Right ventricle myocardium superior (tissue), 1 donor: ENCODE results near the gene PARP16. TPM values are rescaled to one million over a fixed set of nuclear protein-coding genes. Genes with fewer than 3 reads are reported as not detected.

Source experiments
- ATAC-seq: fragments of 200-7000 bp; cut with Tn5 transposase; one replicate; pipeline ENCODE4 v1.9.1; 2020; ENCODE audit warnings: mild to moderate bottlenecking; ENCODE audit not compliant: poor library complexity
- DNase-seq: peaks from one replicate; pipeline ENCODE4 v3.0.0-alpha.2; 2020
- intact Hi-C: fragments of 100-400 bp; cut with DNase I; formaldehyde crosslinking; loops from one replicate; pipeline ENCODE4 v1.11.2; 2022
- long read RNA-seq: library from polyadenylated mRNA; unstranded; transcript quantifications from one replicate; pipeline ENCODE4 v2.0.0, GENCODE V29; 2021
- total RNA-seq: library from RNA; stranded (reverse); fragmentation: NEBNext Ultra II Directional; extraction: Animal tissue kit (Norgen Biotek cat#: 25700); gene quantifications from one replicate; pipeline ENCODE4 v1.2.1, GENCODE V29; 2021
- donor health status: DM: no; HTN: yes; CAD: no; lungs with severe emphysema.

The PARP16 gene, protein sequence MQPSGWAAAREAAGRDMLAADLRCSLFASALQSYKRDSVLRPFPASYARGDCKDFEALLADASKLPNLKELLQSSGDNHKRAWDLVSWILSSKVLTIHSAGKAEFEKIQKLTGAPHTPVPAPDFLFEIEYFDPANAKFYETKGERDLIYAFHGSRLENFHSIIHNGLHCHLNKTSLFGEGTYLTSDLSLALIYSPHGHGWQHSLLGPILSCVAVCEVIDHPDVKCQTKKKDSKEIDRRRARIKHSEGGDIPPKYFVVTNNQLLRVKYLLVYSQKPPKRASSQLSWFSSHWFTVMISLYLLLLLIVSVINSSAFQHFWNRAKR
- total RNA-seq, result 4.4 TPM
- long read RNA-seq, transcript PARP16-206 (6 exons, 2,343 nt), result major isoform, 13 of 14 reads
- long read RNA-seq, partial matches to known transcripts, result 0 of 14 reads
- long read RNA-seq, other reads (novel, unspliced or antisense), result 1 of 14 reads

DNA sequence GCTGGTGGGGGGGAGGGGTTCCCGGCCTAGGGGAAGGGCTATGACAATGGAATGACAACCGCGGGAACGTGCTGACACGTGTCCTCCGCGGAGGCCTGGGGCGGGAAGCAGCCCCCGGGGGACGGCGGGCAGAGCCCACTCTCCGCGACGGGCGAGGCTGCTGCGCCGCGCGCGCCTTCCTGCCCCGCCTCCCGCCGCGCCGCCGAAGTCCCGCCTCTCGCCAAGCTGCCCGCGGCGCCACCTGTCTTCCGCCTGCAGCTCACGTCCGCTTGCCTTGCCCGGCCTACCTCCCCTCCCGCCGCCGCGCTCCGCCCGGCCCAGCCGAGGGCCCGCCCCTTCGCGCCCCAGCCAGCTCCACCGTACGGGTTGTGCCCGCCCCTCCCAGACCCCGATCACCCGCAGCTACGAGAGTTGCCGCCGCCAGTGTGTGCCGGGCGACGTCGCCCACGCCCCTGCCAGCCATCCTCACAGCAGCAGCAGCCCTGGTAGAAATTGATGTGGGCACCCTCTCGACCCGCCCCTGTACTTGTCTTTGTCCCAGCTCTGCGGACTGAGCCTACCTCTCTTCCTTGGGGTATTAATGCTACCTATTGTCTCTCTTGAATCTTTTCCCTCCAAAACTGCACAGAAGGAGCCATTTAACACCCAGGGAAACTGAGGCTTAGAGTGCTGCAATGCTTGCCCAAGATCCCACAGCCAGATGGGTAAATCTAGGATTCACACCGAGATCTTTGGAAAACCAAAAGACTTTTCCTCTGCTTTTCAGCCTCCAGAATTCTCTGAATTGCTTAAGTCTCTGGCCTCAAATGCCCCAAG is at the start of gene PARP16:
PARP16 (minus strand) TSS at position 180 of the 816 bp plus-strand sequence. CDS start 457 bp downstream, outside the sequence.
- ATAC-seq, result peak; percentile 98
- intact Hi-C loops, result no loop called here
- peak; percentile 95 for DNase-seq

GRCh38 chr15:65335278-65336055 is 48.8 kb upstream of the PARP16 start:
- ATAC-seq (no peak), DNase-seq (no peak)
- intact Hi-C loops, result no loop called here

- intact Hi-C loops, result no loop called here
- no peak for DNase-seq
- no peak for ATAC-seq
Observed at GRCh38 chr15:65334586-65335231, 48.0 kb upstream of the PARP16 start.

DNA sequence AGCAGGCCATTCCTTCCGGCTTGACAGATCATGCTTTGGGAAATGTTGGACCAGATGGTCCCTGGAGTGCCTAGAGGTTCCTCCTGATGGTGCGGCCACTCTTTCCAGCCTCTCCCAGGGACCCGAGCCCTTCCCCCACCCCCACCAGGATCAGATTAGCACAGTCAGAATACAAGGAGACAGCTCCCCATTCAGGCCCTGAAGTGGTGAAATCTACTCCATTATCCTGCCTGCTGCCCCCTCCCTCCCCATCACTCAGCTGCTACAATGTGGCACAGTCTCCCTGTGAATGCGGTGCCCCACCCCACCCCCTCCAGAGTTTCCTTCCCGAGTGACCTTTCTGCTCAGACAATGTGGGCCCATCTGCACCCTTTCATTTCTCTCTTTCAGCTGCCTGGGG is 47.2 kb upstream of the PARP16 start:
- no peak for ATAC-seq
- intact Hi-C loops, result no loop called here
- no peak for DNase-seq

DNA sequence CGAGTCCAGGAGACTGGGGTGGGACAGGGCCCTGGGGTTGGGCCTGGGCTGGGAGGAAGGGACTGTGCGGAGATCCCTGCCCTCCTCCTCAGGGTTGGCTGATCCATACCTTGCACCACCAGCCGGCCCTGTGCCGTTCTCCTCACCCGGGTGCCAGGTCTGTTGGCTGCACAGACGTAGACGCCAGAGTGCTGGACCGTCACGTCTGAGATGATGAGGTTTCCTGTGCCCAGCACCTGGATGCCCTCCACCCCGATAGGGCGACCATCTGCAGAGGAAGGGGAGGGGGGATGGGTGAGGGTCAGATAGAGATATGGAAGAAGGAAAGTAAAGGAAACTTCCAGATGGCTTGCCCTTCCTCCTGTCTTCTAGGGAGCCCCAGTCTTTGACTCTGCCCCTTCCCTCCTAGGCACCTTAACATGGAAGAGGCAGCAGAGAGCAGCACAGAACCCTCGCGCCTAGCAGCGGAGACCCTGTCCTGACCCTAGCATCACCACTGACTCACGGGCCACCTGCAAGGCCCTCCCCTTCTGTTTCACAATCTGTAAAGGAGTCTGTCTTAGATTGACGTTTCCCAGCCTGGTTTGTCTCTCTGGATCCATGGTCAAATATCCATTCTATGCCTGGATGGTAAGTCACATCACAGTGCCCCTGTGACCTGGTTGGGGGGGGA is 46.6 kb upstream of the PARP16 start:
- DNase-seq, result no peak
- intact Hi-C loops, result no loop called here
- no peak for ATAC-seq

GRCh38 chr15:65332391-65333147 is 45.9 kb upstream of the PARP16 start:
- no peak for ATAC-seq
- DNase-seq, result no peak
- intact Hi-C loops, result no loop called here

DNA sequence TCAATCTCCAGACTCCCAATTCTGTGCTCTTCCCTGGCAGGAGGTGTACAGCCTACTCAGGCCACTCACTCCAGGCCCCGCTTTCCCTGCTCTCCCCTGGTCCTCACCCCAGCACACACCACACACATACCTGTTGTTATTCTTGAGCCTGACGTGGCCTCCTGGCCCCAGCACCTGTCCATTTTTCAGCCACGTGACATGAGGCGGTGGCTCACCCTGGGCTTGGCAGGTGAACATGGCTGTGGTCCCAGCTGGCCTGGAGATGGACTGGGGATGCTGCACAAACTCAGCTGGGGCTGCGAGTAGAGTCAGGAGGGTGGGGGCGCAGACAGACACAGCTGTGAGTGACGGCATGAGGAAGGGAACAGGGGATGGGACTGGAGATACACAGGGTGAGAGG is 45.1 kb upstream of the PARP16 start:
- ATAC-seq (no peak), DNase-seq (no peak)
- intact Hi-C loops, result no loop called here

DNA sequence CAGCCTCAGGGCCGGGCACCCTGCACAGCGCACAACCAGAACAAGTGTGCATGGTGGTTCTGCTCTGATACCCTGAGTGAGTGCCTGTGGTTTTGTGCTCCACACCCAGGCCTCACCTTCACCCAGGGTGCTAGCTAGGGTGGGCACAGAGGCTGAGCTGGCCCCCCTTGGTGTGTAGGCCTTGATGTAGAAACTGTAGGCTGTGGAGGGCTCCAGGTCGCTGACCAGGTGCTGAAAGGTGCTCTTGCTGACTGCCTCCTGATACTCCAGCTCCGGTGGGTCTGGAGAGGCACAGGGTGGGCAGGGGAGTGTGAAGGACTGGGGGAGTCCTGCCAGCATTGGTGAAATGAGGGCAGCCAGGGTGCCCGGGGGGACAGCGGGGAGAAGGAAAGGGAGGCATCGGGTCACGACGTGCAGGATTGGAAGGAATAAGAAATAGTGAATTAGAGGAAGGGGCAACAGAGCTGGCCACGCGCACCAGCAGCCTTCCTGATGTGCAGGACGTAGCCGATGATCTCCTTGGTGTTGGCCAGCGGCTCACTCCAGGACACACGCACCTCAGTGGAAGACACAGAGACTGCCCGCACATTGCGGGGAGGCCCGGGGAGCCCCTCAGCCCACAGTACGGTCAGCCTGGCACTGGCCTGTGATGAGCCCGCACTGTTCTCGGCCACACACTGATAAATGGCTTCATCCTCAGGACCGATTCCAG is 44.4 kb upstream of the PARP16 start:
- ATAC-seq (no peak), DNase-seq (no peak)
- intact Hi-C loops, result no loop called here

- ATAC-seq, result no peak
- DNase-seq, result no peak
- intact Hi-C loops, result no loop called here
Observed at GRCh38 chr15:65329984-65330735, 43.5 kb upstream of the PARP16 start.

- no peak for ATAC-seq
- intact Hi-C loops, result no loop called here
- DNase-seq, result no peak
Observed at GRCh38 chr15:65329288-65329983, 42.8 kb upstream of the PARP16 start.

GRCh38 chr15:65328506-65329287 is 42.0 kb upstream of the PARP16 start:
- ATAC-seq (no peak), DNase-seq (no peak)
- intact Hi-C loops, result no loop called here

DNA sequence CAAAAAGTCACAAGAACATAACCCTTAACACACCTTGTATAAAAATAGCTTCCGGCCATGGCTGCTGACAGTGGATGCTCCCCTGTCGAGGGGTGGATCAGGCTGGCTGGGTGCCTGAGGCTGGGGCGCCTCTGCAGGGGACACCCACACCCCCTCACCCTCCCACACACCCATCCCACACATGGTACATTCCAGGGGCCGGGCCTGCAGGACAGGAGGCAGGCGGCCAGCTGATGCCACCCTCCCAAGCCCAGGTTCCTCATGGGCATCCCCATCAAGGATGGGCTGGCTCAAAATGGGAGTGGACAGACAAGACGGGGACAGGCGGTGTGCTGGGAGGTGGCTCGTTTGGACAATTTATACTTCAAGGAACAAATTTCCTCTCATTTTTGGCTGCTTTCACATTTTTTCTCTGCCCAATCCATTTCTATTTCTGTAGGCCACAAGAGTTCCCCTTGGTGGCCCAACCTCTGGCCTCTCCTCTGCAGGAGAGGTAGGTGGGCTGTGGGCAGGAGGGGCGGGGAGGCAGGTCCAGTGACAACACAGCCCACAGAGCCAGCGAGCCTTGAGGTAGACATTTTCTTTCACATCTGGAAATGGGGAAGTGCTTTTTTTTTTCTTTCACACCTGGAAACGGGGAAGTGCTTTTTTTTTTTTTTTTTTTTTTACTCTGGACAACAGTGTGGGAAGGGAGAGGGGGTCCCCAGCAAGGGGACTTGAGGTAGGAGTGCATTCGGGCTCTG is 41.1 kb upstream of the PARP16 start:
- ATAC-seq (no peak), DNase-seq (no peak)
- intact Hi-C loops, result no loop called here

DNA sequence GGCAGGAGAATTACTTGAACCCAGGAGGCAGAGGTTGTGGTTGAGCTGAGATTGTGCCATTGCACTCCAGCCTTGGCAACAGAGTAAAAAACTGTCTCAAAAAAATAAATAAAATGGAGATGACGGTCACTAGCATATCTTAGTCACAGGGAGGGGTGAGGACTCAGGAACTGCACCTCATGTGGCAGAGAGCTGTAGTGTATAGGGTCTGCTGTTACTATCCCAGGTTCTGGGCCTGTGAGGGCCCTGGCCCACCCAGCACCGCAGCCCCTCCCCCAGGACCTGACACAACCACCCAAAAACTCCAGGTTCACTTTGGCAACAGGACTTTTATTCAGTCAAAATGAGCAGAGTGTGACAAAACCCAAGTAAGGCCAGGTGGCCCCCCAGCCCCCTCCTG is 40.1 kb upstream of the PARP16 start:
- intact Hi-C loops, result no loop called here
- DNase-seq, result no peak
- ATAC-seq, result no peak

DNA sequence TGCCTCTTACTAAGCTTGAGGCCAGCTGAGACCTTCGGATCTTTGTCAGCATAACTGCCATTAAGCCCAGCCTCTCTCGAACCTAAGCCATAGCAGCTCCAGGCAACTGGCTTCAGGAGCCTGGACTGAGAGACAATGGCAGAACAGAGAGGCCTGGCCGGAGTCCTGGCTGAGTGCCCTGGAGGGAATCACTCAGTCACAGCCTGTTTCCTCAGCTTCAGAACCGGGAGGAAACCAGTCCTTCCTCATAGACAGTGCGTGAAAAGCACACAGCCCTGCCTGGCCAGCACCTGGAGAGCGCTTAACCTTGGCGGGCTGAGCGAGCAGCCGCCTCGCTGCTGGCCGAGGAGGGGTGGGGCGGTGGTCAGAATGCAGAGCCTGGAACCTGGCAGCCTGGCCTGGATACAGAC is 39.4 kb upstream of the PARP16 start:
- intact Hi-C loops, result no loop called here
- peak; percentile 58 for DNase-seq
- peak; percentile 10 for ATAC-seq
